A549 (cell line): ENCODE measurements around the gene PXK. TPM values are rescaled to one million over a fixed set of nuclear protein-coding genes. Genes with fewer than 3 reads are reported as not detected.

Experiments used
- ATAC-seq, 2 experiments: fragments of 200-7000 bp in 1 of 2; fragments of >200 bp in 1 of 2; cut with Nextera tagmentation in 1 of 2; cut with Tn5 transposase in 1 of 2; 3 replicates each; pipeline versions ENCODE4 v1.8.0 to v1.9.1; 2018 to 2020; ENCODE audit warnings: mild to moderate bottlenecking in 1 of 2, moderate library complexity in 1 of 2
- CTCF ChIA-PET: fragments of 300-600 bp; sonication (Branson Sonifier 250); formaldehyde crosslinking; extraction: SDS; loops from one replicate; lab custom pipeline; 2021; ENCODE audit warnings: antibody characterized with exemption, inconsistent platforms; lab: Yijun Ruan, JAX
- POLR2A ChIA-PET: fragments of 350-600 bp; formaldehyde crosslinking; extraction: SDS; loops from one replicate; lab custom pipeline; 2021; ENCODE audit warnings: antibody characterized with exemption, inconsistent platforms; lab: Yijun Ruan, JAX
- DNase-seq, 2 experiments: peaks; one replicate each; pipeline versions ENCODE4 v3.0.0 to v3.0.0-alpha.2; 2011 to 2016; ENCODE audit warnings: low read depth in 1 of 2, low spot score in 1 of 2
- FAIRE-seq: peaks from 2 replicates; lab custom pipeline; 2011; peaks lifted over from hg19 to GRCh38; lab: Jason Lieb, UNC
- H3K27ac ChIP-seq, 2 experiments: fragments of >200 bp; sonication (Bioruptor Twin); formaldehyde crosslinking; 3 replicates each; pipeline ENCODE4 v1.5.1; 2016 to 2017
- H3K4me1 ChIP-seq: fragments of >200 bp; sonication (Bioruptor Twin); formaldehyde crosslinking; 3 replicates; pipeline ENCODE4 v1.6.1; 2016
- H3K4me2 ChIP-seq: fragments of >200 bp; sonication (Bioruptor Twin); formaldehyde crosslinking; 3 replicates; pipeline ENCODE4 v1.6.1; 2016
- H3K4me3 ChIP-seq: fragments of >200 bp; sonication (Bioruptor Twin); formaldehyde crosslinking; 3 replicates; pipeline ENCODE4 v1.5.1; 2016
- H3K9me3 ChIP-seq: fragments of >200 bp; sonication (Bioruptor Twin); formaldehyde crosslinking; 3 replicates; pipeline ENCODE4 v1.6.1; 2016
- BHLHE40 ChIP-seq: IDR thresholded peaks from 2 replicates; pipeline ENCODE4 v1.6.1; 2012; ENCODE audit warnings: low read depth, low read length, inconsistent platforms
- CHD2 ChIP-seq: fragments of 150-350 bp; IDR thresholded peaks from 2 replicates; pipeline ENCODE4 v1.6.1; 2014; ENCODE audit warnings: low read length; ENCODE audit not compliant: partially characterized antibody
- EHF ChIP-seq: fragments of 250-450 bp; sonication (Bioruptor Pico); IDR thresholded peaks from 2 replicates; pipeline ENCODE4 v1.5.0; 2020; ENCODE audit warnings: mild to moderate bottlenecking
- EHMT2 ChIP-seq: fragments of 200-600 bp; sonication (generic); IDR thresholded peaks from 2 replicates; pipeline ENCODE4 v1.6.1; 2016; ENCODE audit warnings: antibody characterized with exemption, low read depth, mild to moderate bottlenecking, moderate library complexity
- EP300 ChIP-seq, 2 experiments: fragments of >200 bp; sonication (Bioruptor Twin); formaldehyde crosslinking; IDR thresholded peaks; 2 replicates in 1 of 2; 3 replicates in 1 of 2; pipeline ENCODE4 v1.6.1; 2016 to 2017
- FOSB ChIP-seq: fragments of 250-450 bp; sonication (Bioruptor Pico); IDR thresholded peaks from 2 replicates; pipeline ENCODE4 v1.5.0; 2020; ENCODE audit warnings: mild to moderate bottlenecking, moderate library complexity
- FOXS1 ChIP-seq: fragments of 250-450 bp; sonication (Bioruptor Pico); IDR thresholded peaks from 2 replicates; pipeline ENCODE4 v1.5.0; 2020; ENCODE audit warnings: mild to moderate bottlenecking, moderate library complexity
- HMGXB4 ChIP-seq: fragments of 250-450 bp; sonication (Bioruptor Pico); IDR thresholded peaks from 2 replicates; pipeline ENCODE4 v1.5.0; 2021; ENCODE audit warnings: mild to moderate bottlenecking, moderate library complexity, borderline replicate concordance
- HOXB5 ChIP-seq: fragments of 250-450 bp; sonication (Bioruptor Pico); IDR thresholded peaks from 2 replicates; pipeline ENCODE4 v1.5.0; 2020; ENCODE audit warnings: mild to moderate bottlenecking, moderate library complexity
- MAX ChIP-seq: IDR thresholded peaks from 2 replicates; pipeline ENCODE4 v1.6.1; 2012
- MAZ ChIP-seq: fragments of 150-350 bp; IDR thresholded peaks from 2 replicates; pipeline ENCODE4 v1.6.1; 2014; ENCODE audit warnings: antibody characterized with exemption, low read depth, low read length, borderline replicate concordance
- NFE2L2 ChIP-seq: fragments of 150-350 bp; conservative IDR thresholded peaks from 2 replicates; pipeline ENCODE4 v1.6.1; 2014; ENCODE audit warnings: low read length
- NR3C1 ChIP-seq: fragments of >200 bp; sonication (Bioruptor Twin); formaldehyde crosslinking; IDR thresholded peaks from 3 replicates; pipeline ENCODE4 v1.6.1; 2017
- PBX3 ChIP-seq: IDR thresholded peaks from 2 replicates; pipeline ENCODE4 v1.6.1; 2012
- POLR2AphosphoS2 ChIP-seq: conservative IDR thresholded peaks from 2 replicates; pipeline ENCODE4 v1.6.1; 2012; ENCODE audit warnings: low read length, improper control_type of control experiment, inconsistent platforms
- RAD21 ChIP-seq, 2 experiments: fragments of >200 bp in 1 of 2; sonication (Bioruptor Twin) in 1 of 2; formaldehyde crosslinking in 1 of 2; IDR thresholded peaks in 1 of 2; conservative IDR thresholded peaks in 1 of 2; 2 replicates in 1 of 2; 3 replicates in 1 of 2; pipeline ENCODE4 v1.6.1; 2012 to 2018; ENCODE audit warnings: inconsistent platforms in 1 of 2
- RARB ChIP-seq: fragments of 250-450 bp; sonication (Bioruptor Pico); IDR thresholded peaks from 2 replicates; pipeline ENCODE4 v1.8.0; 2021; ENCODE audit warnings: mild to moderate bottlenecking, moderate library complexity
- RFX5 ChIP-seq: fragments of 450-650 bp; IDR thresholded peaks from 2 replicates; pipeline ENCODE4 v1.7.1; 2014; ENCODE audit warnings: antibody characterized with exemption, mild to moderate bottlenecking, moderate library complexity
- SMC3 ChIP-seq: fragments of >200 bp; sonication (Bioruptor Twin); formaldehyde crosslinking; IDR thresholded peaks from 3 replicates; pipeline ENCODE4 v1.6.1; 2018; ENCODE audit warnings: inconsistent platforms
- SREBF2 ChIP-seq: fragments of 450-650 bp; IDR thresholded peaks from 2 replicates; pipeline ENCODE4 v1.6.1; 2014; ENCODE audit warnings: mild to moderate bottlenecking, moderate library complexity
- TP53 ChIP-seq: fragments of 250-450 bp; sonication (Bioruptor Pico); IDR thresholded peaks from 2 replicates; pipeline ENCODE4 v1.5.0; 2021; ENCODE audit warnings: mild to moderate bottlenecking, moderate library complexity
- ZNF302 ChIP-seq: fragments of 250-450 bp; sonication (Bioruptor Pico); IDR thresholded peaks from 2 replicates; pipeline ENCODE4 v1.9.0; 2021; ENCODE audit warnings: inconsistent platforms, mild to moderate bottlenecking, moderate library complexity
- WGBS: methylation state at CpG from one replicate; pipeline ENCODE4 v1.1.6; 2017; ENCODE audit errors: missing lambda C conversion rate; 5-methylcytosine and 5-hydroxymethylcytosine counted together
- polyA plus RNA-seq, 4 experiments: library from polyadenylated mRNA; depleted of rRNA in 3 of 4; stranded (reverse); fragments of >200 nt; fragmentation: RNase III in 1 of 4; extraction: RNeasy Plus Mini Kit Qiagen cat#74134 plus additional on column Dnase treatment in 1 of 4; gene quantifications; 2 replicates in 3 of 4; 3 replicates in 1 of 4; pipeline ENCODE4 v1.2.3, GENCODE V29; 2011 to 2017

Gene PXK
- polyA plus RNA-seq, 2 of the 4 experiments (the other 2 are of a cell fraction) = 4.4 to 10.5 TPM

GRCh38 chr3:58292866-58293265 lies 39.8 kb upstream of the PXK start:
- CTCF ChIA-PET = interaction anchor here (0.7 to 1.6 kb wide), 6 partner anchors 13 to 105 kb away, joined by 3 to 5 read pairs (median 4); partner anchors contain the start of genes HTD2 and RPP14

GRCh38 chr3:58293516-58293915 lies 39.2 kb upstream of the PXK start:
- Histone ChIP-seq H3K4me1 (no peaks in the 10 kb centered on the region), H3K9me3 (no peaks in the 10 kb centered on the region), H3K27ac (no peak overlapping the region)
- WGBS = 65% methylated on average over 9 of the region's 9 CpGs
- DNase-seq (no peak), ATAC-seq (no peak)
- no peak for TF ChIP-seq EHF (CRISPR knock-in tag)
- TF ChIP-seq SMC3 = no peak
- TF ChIP-seq MAX = no peak
- no peak for TF ChIP-seq POLR2AphosphoS2
- TF ChIP-seq HMGXB4 = no peak
- TF ChIP-seq NR3C1 = no peak
- no peak for TF ChIP-seq RAD21 (conservative IDR thresholded peaks at IDR 0.05 in 1 of 2, IDR thresholded peaks at IDR 0.05 in 1 of 2)
- TF ChIP-seq PBX3 = no peak
- no peak for TF ChIP-seq CHD2
- no peak for TF ChIP-seq MAZ
- no peak for TF ChIP-seq SREBF2
- no peak for TF ChIP-seq EHMT2
- no peak for TF ChIP-seq BHLHE40
- TF ChIP-seq FOXS1 (CRISPR knock-in tag) = no peak
- no peak for TF ChIP-seq RFX5
- TF ChIP-seq, all 56 proteins: peak for 0
- ChIA-PET POLR2A (no interaction called here), CTCF (interaction anchor here (0.5 to 1.6 kb wide), 4 partner anchors 13 to 232 kb away, joined by 3 to 5 read pairs (median 4); partner anchors contain the start of genes HTD2 and RPP14)
- FAIRE-seq = no peak
- Histone ChIP-seq H3K4me2 (no peak overlapping the region), H3K4me3 (no peak overlapping the region)

More at GRCh38 chr3:58292866-58293265, 39.8 kb upstream of the PXK start:
- FAIRE-seq = no peak
- Histone ChIP-seq H3K27ac (no peak overlapping the region), H3K9me3 (no peaks in the 10 kb centered on the region), H3K4me2 (no peak overlapping the region), H3K4me1 (no peaks in the 10 kb centered on the region), H3K4me3 (no peak overlapping the region)
- no peak for ATAC-seq
- TF ChIP-seq RARB (CRISPR knock-in tag) (no peak), EP300 (IDR thresholded peaks at IDR 0.05) (no peak), PBX3 (no peak), ZNF302 (CRISPR knock-in tag) (no peak), EHMT2 (no peak), FOSB (CRISPR knock-in tag) (no peak), NFE2L2 (no peak), HOXB5 (CRISPR knock-in tag) (no peak), MAZ (no peak), RFX5 (no peak), TP53 (CRISPR knock-in tag) (no peak)
- no peak for DNase-seq
- WGBS = 94% methylated on average over 10 of the region's 10 CpGs
- POLR2A ChIA-PET = no interaction called here
